K562 (cell line): ENCODE data around the gene F12. TPM values are rescaled to one million over a fixed set of nuclear protein-coding genes. Genes with fewer than 3 reads are reported as not detected.

ENCODE experiments used
- ATAC-seq: fragments of 200-7000 bp; cut with Tn5 transposase; 3 replicates; pipeline ENCODE4 v1.9.1; 2020; ENCODE audit warnings: moderate library complexity
- BruUV-seq: library from RNA; stranded (reverse); fragments of 400-500 nt; replicated peaks from 2 replicates; lab custom pipeline; 2021; lab: Mats Ljungman, UMichigan
- CTCF ChIA-PET: fragments of 300-600 bp; formaldehyde crosslinking; extraction: SDS; loops from one replicate; lab custom pipeline; 2021; ENCODE audit warnings: low intra/inter-chr PET ratio; lab: Yijun Ruan, JAX
- POLR2A ChIA-PET: fragments of 300-600, 350-650 bp; sonication (Branson Sonifier 250); formaldehyde crosslinking; extraction: SDS; loops from one replicate; lab custom pipeline; 2021; ENCODE audit warnings: antibody characterized with exemption, inconsistent platforms; lab: Yijun Ruan, JAX
- DNase-seq, 4 experiments: peaks; one replicate each; pipeline versions ENCODE4 v3.0.0 to v3.0.0-alpha.2; 2011 to 2018; ENCODE audit warnings: low spot score in 3 of 4, mixed read lengths in 3 of 4; ENCODE audit errors: extremely low read depth in 1 of 4
- FAIRE-seq: peaks from 2 replicates; lab custom pipeline; 2011; peaks lifted over from hg19 to GRCh38; lab: Jason Lieb, UNC
- H2AFZ ChIP-seq: 2 replicates; pipeline ENCODE4 v1.6.0; 2011; ENCODE audit warnings: low read depth, low read length, control low read depth, inconsistent platforms
- H3K27ac ChIP-seq: fragments of 200-600 bp; 3 replicates; pipeline ENCODE4 v1.8.0; 2011; ENCODE audit warnings: low read depth, mild to moderate bottlenecking, control low read depth, inconsistent platforms, low read length, moderate library complexity, mixed read lengths; ENCODE audit errors: extremely low read depth
- H3K27me3 ChIP-seq, 2 experiments: fragments of 300-600 bp in 1 of 2; 2 replicates in 1 of 2; 3 replicates in 1 of 2; pipeline versions ENCODE4 v1.6.0 to v1.8.0; 2011; ENCODE audit warnings: inconsistent platforms in 2 of 2, low read length in 2 of 2, mild to moderate bottlenecking in 1 of 2, mixed read lengths in 1 of 2, moderate library complexity in 1 of 2; ENCODE audit not compliant: control insufficient read depth in 2 of 2, insufficient read depth in 2 of 2
- H3K36me3 ChIP-seq: fragments of 300-600 bp; 3 replicates; pipeline ENCODE4 v1.8.0; 2011; ENCODE audit warnings: mild to moderate bottlenecking, low read length, inconsistent platforms; ENCODE audit not compliant: control insufficient read depth, insufficient read depth
- H3K4me1 ChIP-seq, 2 experiments: fragments of 200-600 bp in 1 of 2; replicated peaks in 1 of 2; 2 replicates in 1 of 2; 3 replicates in 1 of 2; pipeline versions ENCODE4 v1.5.1 to v1.8.0; 2011; ENCODE audit warnings: inconsistent platforms in 2 of 2, low read length in 2 of 2, mild to moderate bottlenecking in 1 of 2, mixed read lengths in 1 of 2, moderate library complexity in 1 of 2; ENCODE audit not compliant: control insufficient read depth in 2 of 2, insufficient read depth in 2 of 2
- H3K4me2 ChIP-seq: 2 replicates; pipeline ENCODE4 v1.6.1; 2011; ENCODE audit warnings: low read length, control low read depth, inconsistent platforms, mixed read lengths; ENCODE audit not compliant: insufficient read depth
- H3K4me3 ChIP-seq: fragments of 200-600 bp; sonication (generic), shearing (Covaris generic); 2 replicates; pipeline ENCODE4 v1.5.1; 2016; ENCODE audit warnings: control low read depth, inconsistent platforms
- H3K79me2 ChIP-seq: fragments of 200-600 bp; 3 replicates; pipeline ENCODE4 v1.8.0; 2011; ENCODE audit warnings: low read length, inconsistent platforms; ENCODE audit not compliant: control insufficient read depth, insufficient read depth
- H3K9ac ChIP-seq, 2 experiments: 2 replicates each; pipeline versions ENCODE4 v1.6.0 to v1.6.1; 2011; ENCODE audit warnings: low read depth in 2 of 2, low read length in 2 of 2, control low read depth in 1 of 2, inconsistent platforms in 1 of 2, mild to moderate bottlenecking in 1 of 2, mixed read lengths in 1 of 2; ENCODE audit not compliant: insufficient read depth in 1 of 2
- H3K9me1 ChIP-seq: one replicate; pipeline ENCODE4 v1.6.0; 2011; ENCODE audit warnings: inconsistent platforms, mild to moderate bottlenecking, low read length, moderate library complexity; ENCODE audit not compliant: control insufficient read depth, insufficient read depth
- H3K9me3 ChIP-seq: replicated peaks from 2 replicates; pipeline ENCODE4 v1.5.1; 2011; ENCODE audit warnings: low read depth, low read length, inconsistent platforms; ENCODE audit not compliant: control insufficient read depth, insufficient read depth
- H4K20me1 ChIP-seq: replicated peaks from 2 replicates; pipeline ENCODE4 v1.6.1; 2011; ENCODE audit warnings: low read length, inconsistent platforms, mixed read lengths; ENCODE audit not compliant: control insufficient read depth, insufficient read depth
- ARID2 ChIP-seq: fragments of 450-650 bp; IDR thresholded peaks from 2 replicates; pipeline ENCODE4 v1.6.1; 2017; ENCODE audit warnings: antibody characterized with exemption, mild to moderate bottlenecking
- BRF1 ChIP-seq: IDR thresholded peaks from 3 replicates; pipeline ENCODE4 v1.6.1; 2011; ENCODE audit warnings: borderline replicate concordance, mild to moderate bottlenecking; ENCODE audit not compliant: insufficient read length; ENCODE audit errors: extremely low read depth
- CTCFL ChIP-seq: IDR thresholded peaks from 2 replicates; pipeline ENCODE4 v1.6.1; 2011; ENCODE audit warnings: borderline replicate concordance, low read depth, mild to moderate bottlenecking, moderate library complexity, low read length; ENCODE audit not compliant: insufficient read depth, poor library complexity, severe bottlenecking
- EZH2 ChIP-seq: IDR thresholded peaks from 2 replicates; pipeline ENCODE4 v1.6.1; 2012; ENCODE audit warnings: low read depth, mild to moderate bottlenecking, inconsistent platforms, low read length, borderline replicate concordance
- FOSL1 ChIP-seq: fragments of 200-800 bp; sonication (Bioruptor generic); conservative IDR thresholded peaks from 2 replicates; pipeline ENCODE4 v1.6.1; 2016; ENCODE audit warnings: missing genetic modification characterization, missing compliant biosample characterization
- FOXP1 ChIP-seq: sonication (generic); formaldehyde crosslinking; IDR thresholded peaks from 2 replicates; pipeline ENCODE4 v1.8.0; 2022; ENCODE audit warnings: mild to moderate bottlenecking, missing genetic modification reagents
- HMGN3 ChIP-seq: IDR thresholded peaks from 2 replicates; pipeline ENCODE4 v1.6.1; 2011; ENCODE audit warnings: borderline replicate concordance, low read depth, mild to moderate bottlenecking, mixed read lengths, low read length; ENCODE audit not compliant: insufficient read length; ENCODE audit errors: extremely low read depth
- MAZ ChIP-seq, 2 experiments: fragments of 450-650 bp in 1 of 2; sonication (generic) in 1 of 2; formaldehyde crosslinking; IDR thresholded peaks in 1 of 2; conservative IDR thresholded peaks in 1 of 2; 2 replicates each; pipeline versions ENCODE4 v1.4.0 to v1.5.0; 2020; ENCODE audit warnings: mild to moderate bottlenecking in 1 of 2, missing genetic modification reagents in 1 of 2
- MBD2 ChIP-seq: sonication (generic); IDR thresholded peaks from 2 replicates; pipeline ENCODE4 v1.6.1; 2016; ENCODE audit warnings: low read depth, borderline replicate concordance
- NFE2L1 ChIP-seq: fragments of 450-650 bp; IDR thresholded peaks from 2 replicates; pipeline ENCODE4 v1.6.1; 2016; ENCODE audit warnings: missing genetic modification characterization, low read depth, mild to moderate bottlenecking, missing compliant biosample characterization, moderate library complexity, borderline replicate concordance
- NFYB ChIP-seq: IDR thresholded peaks from 2 replicates; pipeline ENCODE4 v1.6.1; 2011; ENCODE audit warnings: mild to moderate bottlenecking, moderate library complexity; ENCODE audit not compliant: insufficient read length; ENCODE audit errors: extremely low read depth
- SMARCC2 ChIP-seq: fragments of 450-650 bp; IDR thresholded peaks from 2 replicates; pipeline ENCODE4 v1.6.1; 2017; ENCODE audit warnings: antibody characterized with exemption, moderate library complexity, mild to moderate bottlenecking, low read depth
- SREBF2 ChIP-seq: sonication (generic); formaldehyde crosslinking; IDR thresholded peaks from 2 replicates; pipeline ENCODE4 v1.4.0; 2020; ENCODE audit warnings: mild to moderate bottlenecking, missing genetic modification reagents
- TAF7 ChIP-seq: fragments of 450-650 bp; IDR thresholded peaks from 2 replicates; pipeline ENCODE4 v1.6.1; 2016; ENCODE audit warnings: missing genetic modification characterization, missing compliant biosample characterization
- TCFL5 ChIP-seq: fragments of 250-450 bp; sonication (Bioruptor Pico); conservative IDR thresholded peaks from 2 replicates; pipeline ENCODE4 v1.6.1; 2021; ENCODE audit warnings: mild to moderate bottlenecking, moderate library complexity, matching md5 sums
- ZNF184 ChIP-seq: sonication (generic); formaldehyde crosslinking; IDR thresholded peaks from 2 replicates; pipeline ENCODE4 v1.5.0; 2020; ENCODE audit warnings: missing genetic modification reagents
- ZNF197 ChIP-seq: fragments of 200-800 bp; sonication (Bioruptor generic); IDR thresholded peaks from 2 replicates; pipeline ENCODE4 v1.6.1; 2016; ENCODE audit warnings: low read depth, missing genetic modification characterization, missing compliant biosample characterization
- WGBS: fragments of 100-300 bp; shearing (Covaris generic); methylation state at CpG from one replicate; pipeline ENCODE4 v1.1.6; 2016; ENCODE audit warnings: low coverage, mixed read lengths; ENCODE audit not compliant: insufficient coverage; ENCODE audit errors: missing lambda C conversion rate; 5-methylcytosine and 5-hydroxymethylcytosine counted together
- in situ Hi-C: fragments of 300-500 bp; cut with MboI; formaldehyde crosslinking; loops from 4 replicates; pipeline ENCODE4 v1.15.0; 2018; ENCODE audit warnings: inconsistent platforms, mixed read lengths
- intact Hi-C: fragments of 100-400 bp; cut with micrococcal nuclease; formaldehyde crosslinking; loops from 2 replicates; pipeline ENCODE4 v1.14.2; 2022
- polyA plus RNA-seq, 8 experiments: library from polyadenylated mRNA; depleted of rRNA in 4 of 8; stranded (reverse) in 5 of 8; unstranded in 3 of 8; fragments of >200 nt; fragmentation: Nextera tagmentation in 2 of 8; fragmentation: Illumina TruSeq in 1 of 8; extraction: Ambion mirVana in 2 of 8; extraction: Trizol in 1 of 8; gene quantifications; 2 replicates each; pipeline versions ENCODE4 v1.2.1 to v1.2.3, GENCODE V29; 2011 to 2014; ENCODE audit warnings: inconsistent platforms in 1 of 8, missing spikeins in 1 of 8
- total RNA-seq, 7 experiments: library from RNA; depleted of rRNA in 6 of 7; stranded (reverse); fragments of >200 nt in 6 of 7; fragmentation: Illumina TruSeq in 2 of 7; extraction: Trizol in 2 of 7; gene quantifications; 2 replicates each; pipeline versions ENCODE4 v1.2.1 to v1.2.3, GENCODE V29; 2011 to 2021; ENCODE audit warnings: low replicate concordance in 1 of 7

F12 gene
- total and polyA plus RNA-seq, 9 of the 15 experiments (the other 6 are each of a cell fraction or from before 2014, with no cell fraction given) = 0.59 to 18.3 (median 3.6) TPM

GRCh38 chr5:177455036-177455660 is 45.8 kb upstream of the F12 start (continued):
- TF ChIP-seq MAZ (CRISPR knock-in tag; conservative IDR thresholded peaks at IDR 0.05 in 1 of 2, IDR thresholded peaks at IDR 0.05 in 1 of 2) (peak; percentile 64 to 84), BRF1 (no peak)

- peak overlapping the region; percentile 88 for H3K4me2 ChIP-seq
- peak; percentile 92 for FAIRE-seq
- H3K27me3 ChIP-seq = no peaks in the 10 kb centered on the region
- CTCF ChIA-PET = interaction anchor here (0.6 to 6.2 kb wide), 9 partner anchors 50 to 384 kb away, joined by 3 to 107 read pairs (median 8); no protein-coding TSS in a partner anchor
- BruUV-seq = no TSS peak
- intact Hi-C loops = loop anchor here (1.0 to 2.0 kb wide), 4 partner anchors 28 to 340 kb away; partner anchors contain the start of gene GRK6
- H3K9ac ChIP-seq = peak overlapping the region; percentile 69 to 97
- in situ Hi-C loops = loop anchor here (10.0 kb wide), 1 partner anchor 340 kb away; no protein-coding TSS in a partner anchor
- H3K4me1 ChIP-seq = peaks cover 0 to 58% of the 10 kb centered on the region in 2 experiments; a peak in 3 of 5 replicates
- ATAC-seq = peak; percentile 71
- H3K9me3 ChIP-seq = no peaks in the 10 kb centered on the region
- WGBS = 1% methylated on average over 41 of the region's 84 CpGs
- POLR2A ChIA-PET = interaction anchor here (0.6 to 2.0 kb wide), 22 partner anchors 9 to 152 kb away, joined by 3 to 13 read pairs (median 3); partner anchors contain the start of genes MXD3 and PRR7
- peaks cover 10% of the 10 kb centered on the region; the same call in 2 of the 3 replicates for H3K79me2 ChIP-seq
- H2AFZ ChIP-seq = peak overlapping the region; percentile 94
- peak overlapping the region; percentile 91 for H3K27ac ChIP-seq
- H3K9me1 ChIP-seq = peaks cover 3% of the 10 kb centered on the region
- peak overlapping the region; percentile 88 for H3K4me3 ChIP-seq
- H3K36me3 ChIP-seq = peaks cover 25% of the 10 kb centered on the region; the same call in 1 of the 3 replicates
- DNase-seq = peak; percentile 92 to 98 (median 94)
- H4K20me1 ChIP-seq = peaks cover 16% of the 10 kb centered on the region
- TF ChIP-seq SMARCC2 (no peak), ZNF184 (CRISPR knock-in tag) (no peak), MBD2 (peak; percentile 37; the same call in 1 of the 2 replicates), HMGN3 (peak; percentile 51), ZNF197 (no peak), MAZ (CRISPR knock-in tag; conservative IDR thresholded peaks at IDR 0.05 in 1 of 2, IDR thresholded peaks at IDR 0.05 in 1 of 2) (peak; percentile 85 to 87), FOSL1 (peak; percentile 78), CTCFL (peak; percentile 88), EZH2 (no peak), SREBF2 (no peak), ARID2 (peak; percentile 86), FOXP1 (CRISPR knock-in tag) (no peak; the same call in 1 of the 2 replicates), NFYB (no peak), TCFL5 (CRISPR knock-in tag) (no peak), TAF7 (tag) (no peak), NFE2L1 (no peak)
Measured at GRCh38 chr5:177454397-177455035, 45.2 kb upstream of the F12 start.
